ENCODE results near the gene RPN2. TPM values are rescaled to one million over a fixed set of nuclear protein-coding genes. Genes with fewer than 3 reads are reported as not detected.

RPN2 gene
- total and polyA plus RNA-seq, 9 of the 15 experiments (the other 6 are each of a cell fraction or from before 2014, with no cell fraction given) = 168 to 548 (median 325) TPM

- peaks cover 26 to 37% of the 10 kb centered on the region in 2 experiments; a peak in 4 of 5 replicates for H3K4me1 ChIP-seq (replicated peaks in 1 of 2; ENCODE audit: control insufficient read depth in 2 of 2, insufficient read depth in 2 of 2, low read length in 2 of 2)
- no peak for TF ChIP-seq NFRKB (IDR thresholded peaks at IDR 0.05; ENCODE audit: low read depth)
- TF ChIP-seq, protein P1, sequence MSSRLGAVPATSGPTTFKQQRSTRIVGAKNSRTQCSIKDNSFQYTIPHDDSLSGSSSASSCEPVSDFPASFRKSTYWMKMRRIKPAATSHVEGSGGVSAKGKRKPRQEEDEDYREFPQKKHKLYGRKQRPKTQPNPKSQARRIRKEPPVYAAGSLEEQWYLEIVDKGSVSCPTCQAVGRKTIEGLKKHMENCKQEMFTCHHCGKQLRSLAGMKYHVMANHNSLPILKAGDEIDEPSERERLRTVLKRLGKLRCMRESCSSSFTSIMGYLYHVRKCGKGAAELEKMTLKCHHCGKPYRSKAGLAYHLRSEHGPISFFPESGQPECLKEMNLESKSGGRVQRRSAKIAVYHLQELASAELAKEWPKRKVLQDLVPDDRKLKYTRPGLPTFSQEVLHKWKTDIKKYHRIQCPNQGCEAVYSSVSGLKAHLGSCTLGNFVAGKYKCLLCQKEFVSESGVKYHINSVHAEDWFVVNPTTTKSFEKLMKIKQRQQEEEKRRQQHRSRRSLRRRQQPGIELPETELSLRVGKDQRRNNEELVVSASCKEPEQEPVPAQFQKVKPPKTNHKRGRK (tag; IDR thresholded peaks at IDR 0.05) = peak; percentile 99
- 0 out of 2 replicates have a peak, but pooled peaks have one; percentile 6 for TF ChIP-seq ZBTB26 (CRISPR knock-in tag; IDR thresholded peaks at IDR 0.05)
- H3K27me3 ChIP-seq (ENCODE audit: control insufficient read depth in 2 of 2, insufficient read depth in 2 of 2, low read length in 2 of 2) = no peaks in the 10 kb centered on the region
- intact Hi-C loops (cut with micrococcal nuclease) (no loop called here), in situ Hi-C loops (cut with MboI) (no loop called here)
- H4K20me1 ChIP-seq (replicated peaks; ENCODE audit: control insufficient read depth, insufficient read depth, low read length) = no peaks in the 10 kb centered on the region
- no peaks in the 10 kb centered on the region for H3K79me2 ChIP-seq (ENCODE audit: control insufficient read depth, insufficient read depth, low read length)
- FAIRE-seq = no peak
- no TSS peak for BruUV-seq (replicated peaks)
- no peak overlapping the region for H3K9ac ChIP-seq (ENCODE audit: insufficient read depth in 1 of 2, low read depth in 2 of 2, low read length in 2 of 2)
- no peaks in the 10 kb centered on the region for H3K9me1 ChIP-seq (ENCODE audit: control insufficient read depth, insufficient read depth, low read length)
- ChIA-PET POLR2A (interaction anchor here (3.1 to 6.9 kb wide), 2 partner anchors 13 to 15 kb away, joined by 13 to 54 read pairs; partner anchors contain the start of genes MROH8 and RPN2), CTCF (ENCODE audit: low intra/inter-chr PET ratio) (no interaction called here)
- ATAC-seq = no peak
- H3K4me2 ChIP-seq (ENCODE audit: insufficient read depth, low read length) = no peak overlapping the region
- WGBS (ENCODE audit: insufficient coverage, low coverage, missing lambda C conversion rate) = 20% methylated on average over 3 of the region's 4 CpGs
- no peaks in the 10 kb centered on the region for H3K36me3 ChIP-seq (ENCODE audit: control insufficient read depth, insufficient read depth, low read length)
- H3K4me3 ChIP-seq = no peak overlapping the region
- H3K9me3 ChIP-seq (replicated peaks; ENCODE audit: control insufficient read depth, insufficient read depth, low read depth, low read length) = no peaks in the 10 kb centered on the region
- no peak for DNase-seq (ENCODE audit: extremely low read depth in 1 of 4, low spot score in 3 of 4)
- no peak overlapping the region for H2AFZ ChIP-seq (ENCODE audit: low read depth, low read length)
- H3K27ac ChIP-seq (ENCODE audit: extremely low read depth, low read depth, low read length) = no peak overlapping the region
Observed at GRCh38 chr20:37163832-37164554, 15.1 kb upstream of the RPN2 start.
